B cell (primary cell): Measurements from ENCODE around the gene MYH13. TPM values are rescaled to one million over a fixed set of nuclear protein-coding genes. Genes with fewer than 3 reads are reported as not detected.

Experiments used
- ATAC-seq: fragments of 200-7000 bp; cut with Tn5 transposase; one replicate; pipeline ENCODE4 v1.10.0; 2021; ENCODE audit warnings: low read depth, mild to moderate bottlenecking, moderate number of reproducible peaks, moderate library complexity
- CTCF ChIA-PET: fragments of 350-600 bp; sonication (Branson Sonifier 250); formaldehyde crosslinking; loops from one replicate; lab custom pipeline; 2021; ENCODE audit warnings: antibody characterized with exemption, inconsistent platforms; lab: Charles Lee
- POLR2A ChIA-PET: fragments of 350-600 bp; sonication (Branson Sonifier 250); formaldehyde crosslinking; loops from one replicate; lab custom pipeline; 2021; ENCODE audit warnings: antibody characterized with exemption; lab: Charles Lee
- DNase-seq: peaks from one replicate; pipeline ENCODE4 v3.0.0; 2013
- H2AFZ ChIP-seq: 2 replicates; pipeline ENCODE4 v1.6.1; 2012; ENCODE audit warnings: mild to moderate bottlenecking, low read depth, low read length; ENCODE audit not compliant: insufficient read depth, poor library complexity, severe bottlenecking
- H3K27ac ChIP-seq, 2 donors: 1 replicate in 1 of 2; 2 replicates in 1 of 2; pipeline ENCODE4 v1.5.1; 2012 to 2013; ENCODE audit warnings: low read length in 2 of 2, mild to moderate bottlenecking in 2 of 2, moderate library complexity in 1 of 2
- H3K27me3 ChIP-seq, 4 experiments: fragments of 200-600 bp in 1 of 4; sonication (generic) in 1 of 4; replicated peaks in 1 of 4; 1 replicate in 2 of 4; 2 replicates in 2 of 4; pipeline versions ENCODE4 v1.6.1 to v1.7.0; 2013 to 2016; ENCODE audit warnings: low read length in 3 of 4, mild to moderate bottlenecking in 2 of 4, mixed read lengths in 1 of 4, moderate library complexity in 1 of 4; ENCODE audit not compliant: insufficient read depth in 4 of 4, control insufficient read depth in 3 of 4; ENCODE audit errors: control extremely low read depth in 1 of 4
- H3K36me3 ChIP-seq, 2 experiments: replicated peaks in 1 of 2; 1 replicate in 1 of 2; 2 replicates in 1 of 2; pipeline versions ENCODE4 v1.6.1 to v1.7.1; 2013; ENCODE audit warnings: low read length in 1 of 2; ENCODE audit not compliant: insufficient read depth in 2 of 2, control insufficient read depth in 1 of 2; ENCODE audit errors: control extremely low read depth in 1 of 2, extremely low read depth in 1 of 2
- H3K4me1 ChIP-seq, 2 donors: fragments of 200-600 bp in 1 of 2; sonication (generic) in 1 of 2; 1 replicate in 1 of 2; 2 replicates in 1 of 2; pipeline versions ENCODE4 v1.5.1 to v1.6.1; 2013 to 2017; ENCODE audit warnings: low read length in 2 of 2; ENCODE audit not compliant: control insufficient read depth in 2 of 2, insufficient read depth in 2 of 2
- H3K4me2 ChIP-seq: replicated peaks from 2 replicates; pipeline ENCODE3; 2012; ENCODE audit warnings: mild to moderate bottlenecking, low read depth, low read length; ENCODE audit not compliant: poor library complexity, severe bottlenecking
- H3K4me3 ChIP-seq, 5 experiments: fragments of 200-600 bp in 1 of 5; sonication (generic) in 1 of 5; 1 replicate in 3 of 5; 2 replicates in 2 of 5; pipeline versions ENCODE4 v1.5.1 to v1.7.0; 2011 to 2016; ENCODE audit warnings: low read length in 4 of 5, mild to moderate bottlenecking in 4 of 5, low read depth in 2 of 5, control low read depth in 1 of 5, moderate library complexity in 1 of 5; ENCODE audit not compliant: insufficient read depth in 1 of 5; ENCODE audit errors: control extremely low read depth in 1 of 5, extremely low read depth in 1 of 5
- H3K79me2 ChIP-seq: fragments of 200-600 bp; sonication (generic); one replicate; pipeline ENCODE4 v1.6.0; 2016; ENCODE audit warnings: low read length; ENCODE audit not compliant: control insufficient read depth, insufficient read depth
- H3K9ac ChIP-seq: fragments of 200-600 bp; sonication (generic); 2 replicates; pipeline ENCODE4 v1.6.1; 2017; ENCODE audit warnings: mild to moderate bottlenecking, low read length, moderate library complexity
- H3K9me3 ChIP-seq, 3 donors: one replicate each; pipeline versions ENCODE4 v1.6.1 to v1.7.1; 2013; ENCODE audit warnings: low read length in 2 of 3; ENCODE audit not compliant: control insufficient read depth in 2 of 3, insufficient read depth in 1 of 3; ENCODE audit errors: control extremely low read depth in 1 of 3
- H4K20me1 ChIP-seq: 2 replicates; pipeline ENCODE4 v1.6.0; 2012; ENCODE audit warnings: mild to moderate bottlenecking, low read length; ENCODE audit not compliant: insufficient read depth, control insufficient read depth, poor library complexity, severe bottlenecking
- H3K27ac Mint-ChIP-seq: one replicate; pipeline ENCODE4 v1.8.0; 2021; ENCODE audit warnings: mixed read lengths
- H3K27me3 Mint-ChIP-seq: one replicate; pipeline ENCODE4 v1.8.0; 2021; ENCODE audit warnings: mixed read lengths
- H3K4me1 Mint-ChIP-seq: one replicate; pipeline ENCODE4 v1.8.0; 2021; ENCODE audit warnings: mixed read lengths
- H3K4me3 Mint-ChIP-seq: one replicate; pipeline ENCODE4 v1.8.0; 2021; ENCODE audit warnings: mixed read lengths
- H3K9me3 Mint-ChIP-seq: one replicate; pipeline ENCODE4 v1.8.0; 2022; ENCODE audit warnings: mixed read lengths; ENCODE audit not compliant: insufficient read depth
- CTCF ChIP-seq: fragments of 200-600 bp; IDR thresholded peaks from one replicate; pipeline ENCODE4 v1.8.0; 2022; ENCODE audit warnings: antibody characterized with exemption, mild to moderate bottlenecking
- EZH2 ChIP-seq: IDR thresholded peaks from 2 replicates; pipeline ENCODE4 v1.6.1; 2012; ENCODE audit warnings: borderline replicate concordance, low read depth, mild to moderate bottlenecking, moderate library complexity, low read length; ENCODE audit not compliant: insufficient read depth, poor library complexity, severe bottlenecking
- WGBS: methylation state at CpG from one replicate; pipeline ENCODE4 v1.1.5; 2013; ENCODE audit warnings: missing lambda C conversion rate; ENCODE audit not compliant: insufficient coverage; 5-methylcytosine and 5-hydroxymethylcytosine counted together
- intact Hi-C: fragments of 100-400 bp; cut with micrococcal nuclease; formaldehyde crosslinking; loops from one replicate; pipeline ENCODE4 v1.10.0; 2022
- polyA plus RNA-seq: library from polyadenylated mRNA; depleted of rRNA; stranded (reverse); fragments of >200 nt; gene quantifications from 2 replicates; pipeline ENCODE4 v1.2.3, GENCODE V29; 2012
- total RNA-seq, 2 donors: library from RNA; stranded (reverse); fragments of 120-200 nt in 1 of 2; gene quantifications; 1 replicate in 1 of 2; 2 replicates in 1 of 2; pipeline versions ENCODE4 v1.2.3 to v1.2.4, GENCODE V29; 2013 to 2022

The MYH13 gene
- total and polyA plus RNA-seq, 2 donors (not counting 1 experiment from before 2014, with no cell fraction given), result not detected

- Histone ChIP-seq H3K9ac (no peak overlapping the region), H3K9me3 (no peaks in the 10 kb centered on the region), H3K4me3 (no peak overlapping the region), H2AFZ (no peak overlapping the region), H3K79me2 (no peaks in the 10 kb centered on the region), H3K4me1 (no peaks in the 10 kb centered on the region), H4K20me1 (no peaks in the 10 kb centered on the region), H3K36me3 (no peaks in the 10 kb centered on the region), H3K27ac (no peak overlapping the region), H3K27me3 (peaks cover 0 to 10% (median 5%) of the 10 kb centered on the region in 4 experiments), H3K4me2 (no peak overlapping the region)
- H3K27me3 Mint-ChIP-seq, result peaks cover 28% of the 10 kb centered on the region
- no peaks in the 10 kb centered on the region for H3K9me3 Mint-ChIP-seq
- ChIA-PET POLR2A (interaction anchor here (0.6 kb wide), 1 partner anchor 40 kb away, joined by 3 read pairs; no protein-coding TSS in a partner anchor), CTCF (interaction anchor here (1.4 kb wide), 1 partner anchor 59 kb away, joined by 3 read pairs; no protein-coding TSS in a partner anchor)
- H3K27ac Mint-ChIP-seq, result no peak overlapping the region
- no peak overlapping the region for H3K4me3 Mint-ChIP-seq
- intact Hi-C loops, result no loop called here
- DNase-seq (no peak), ATAC-seq (no peak)
- 90% methylated on average over 3 of the region's 8 CpGs for WGBS
- no peaks in the 10 kb centered on the region for H3K4me1 Mint-ChIP-seq
- TF ChIP-seq CTCF, result no peak
- no peak for TF ChIP-seq EZH2
These were observed 86.9 kb downstream of the MYH13 start for GRCh38 chr17:10285896-10286295.

- H3K4me2 ChIP-seq, result no peak overlapping the region
- H3K27me3 Mint-ChIP-seq, result peaks cover 15% of the 10 kb centered on the region
- POLR2A ChIA-PET, result no interaction called here
- H2AFZ ChIP-seq, result no peak overlapping the region
- no peaks in the 10 kb centered on the region for H3K79me2 ChIP-seq
- no peaks in the 10 kb centered on the region for H3K9me3 ChIP-seq
- CTCF ChIA-PET, result no interaction called here
- H4K20me1 ChIP-seq, result no peaks in the 10 kb centered on the region
- H3K4me1 Mint-ChIP-seq, result no peaks in the 10 kb centered on the region
- H3K27ac ChIP-seq, result no peak overlapping the region
- no peaks in the 10 kb centered on the region for H3K36me3 ChIP-seq
- H3K27me3 ChIP-seq, result peaks cover 0 to 3% (median 0%) of the 10 kb centered on the region in 4 experiments
- no peaks in the 10 kb centered on the region for H3K9me3 Mint-ChIP-seq
- H3K4me1 ChIP-seq, result no peaks in the 10 kb centered on the region
- H3K4me3 ChIP-seq, result no peak overlapping the region
- DNase-seq (no peak), ATAC-seq (no peak)
- TF ChIP-seq CTCF (no peak), EZH2 (no peak)
- H3K9ac ChIP-seq, result no peak overlapping the region
- intact Hi-C loops, result no loop called here
- H3K27ac Mint-ChIP-seq, result no peak overlapping the region
- WGBS, result no CpG with 5 or more reads among the region's 1 CpG
- H3K4me3 Mint-ChIP-seq, result no peak overlapping the region
These were observed 92.7 kb downstream of the MYH13 start for GRCh38 chr17:10280068-10280467.
